ENCODE data around the gene STRA6. TPM values are rescaled to one million over a fixed set of nuclear protein-coding genes. Genes with fewer than 3 reads are reported as not detected.

STRA6 gene
- total and polyA plus RNA-seq, 2 donors (not counting 1 experiment from before 2014, with no cell fraction given): not detected

DNA sequence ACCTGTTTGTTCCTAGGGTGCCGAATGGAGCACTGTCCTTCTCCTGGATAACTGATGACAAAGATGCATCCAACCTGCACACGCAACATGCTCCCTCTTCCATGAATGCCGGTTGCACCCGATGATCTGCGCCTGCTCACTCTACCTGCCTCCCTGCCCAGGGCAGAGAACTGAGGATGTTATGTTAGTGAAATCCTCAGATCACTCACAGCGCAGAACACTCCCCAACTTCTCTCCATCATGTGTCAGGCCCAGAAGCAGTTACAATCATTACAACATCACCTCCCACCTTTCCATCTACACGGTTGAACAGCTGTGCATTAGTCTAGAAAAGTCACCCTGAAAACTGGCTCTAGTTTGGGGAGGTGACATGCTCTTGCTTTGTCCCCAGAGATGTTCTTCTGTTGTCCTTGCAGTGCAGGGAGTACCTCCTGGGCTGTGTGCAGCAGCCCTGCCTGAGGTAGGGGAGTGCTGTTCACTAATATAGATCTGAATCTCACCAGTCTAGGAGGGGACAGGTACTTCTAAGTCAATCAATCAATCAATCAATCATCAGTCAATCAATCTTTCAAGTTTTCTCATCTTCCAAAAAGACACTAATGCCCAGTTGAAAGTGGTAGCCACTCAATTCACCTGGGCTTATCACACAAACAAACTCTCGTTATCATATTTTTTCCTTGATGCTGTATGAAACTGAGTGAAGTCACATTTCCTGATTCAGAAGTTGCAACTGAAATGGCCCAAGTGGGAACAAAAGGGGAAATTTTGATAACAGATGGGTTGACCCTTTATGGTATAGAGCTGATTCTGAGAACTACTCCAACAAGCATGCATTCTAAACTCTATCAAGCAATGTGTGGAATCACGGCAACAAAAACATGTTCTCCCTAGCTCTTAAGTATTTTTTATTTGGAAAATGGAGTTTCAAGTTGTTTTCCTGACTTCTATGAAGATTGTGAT lies 44.4 kb downstream of the STRA6 start:
- Histone ChIP-seq H3K27ac (ENCODE audit: low read length in 2 of 2) (no peak overlapping the region), H3K79me2 (ENCODE audit: control insufficient read depth, insufficient read depth, low read length) (no peaks in the 10 kb centered on the region), H3K9me3 (ENCODE audit: control extremely low read depth in 1 of 3, control insufficient read depth in 2 of 3, insufficient read depth in 1 of 3, low read length in 2 of 3) (no peaks in the 10 kb centered on the region), H3K4me3 (ENCODE audit: control extremely low read depth in 1 of 5, extremely low read depth in 1 of 5, insufficient read depth in 1 of 5, low read depth in 2 of 5, low read length in 4 of 5) (no peak overlapping the region), H4K20me1 (ENCODE audit: control insufficient read depth, insufficient read depth, low read length, poor library complexity, severe bottlenecking) (no peaks in the 10 kb centered on the region), H2AFZ (ENCODE audit: insufficient read depth, low read depth, low read length, poor library complexity, severe bottlenecking) (no peak overlapping the region), H3K4me1 (ENCODE audit: control insufficient read depth in 2 of 2, insufficient read depth in 2 of 2, low read length in 2 of 2) (peaks cover 0 to 5% of the 10 kb centered on the region in 2 donors), H3K27me3 (replicated peaks in 1 of 4; ENCODE audit: control extremely low read depth in 1 of 4, control insufficient read depth in 3 of 4, insufficient read depth in 4 of 4, low read length in 3 of 4) (peaks cover 0 to 8% (median 2%) of the 10 kb centered on the region in 4 experiments), H3K4me2 (replicated peaks; ENCODE audit: low read depth, low read length, poor library complexity, severe bottlenecking) (no peak overlapping the region), H3K36me3 (replicated peaks in 1 of 2; ENCODE audit: control extremely low read depth in 1 of 2, control insufficient read depth in 1 of 2, extremely low read depth in 1 of 2, insufficient read depth in 2 of 2, low read length in 1 of 2) (no peaks in the 10 kb centered on the region), H3K9ac (ENCODE audit: low read length) (no peak overlapping the region)
- intact Hi-C loops (cut with micrococcal nuclease): no loop called here
- no peak overlapping the region for H3K4me3 Mint-ChIP-seq
- H3K27me3 Mint-ChIP-seq: peaks cover 29% of the 10 kb centered on the region
- H3K27ac Mint-ChIP-seq: no peak overlapping the region
- TF ChIP-seq EZH2 (IDR thresholded peaks at IDR 0.05; ENCODE audit: borderline replicate concordance, insufficient read depth, low read depth, low read length, poor library complexity, severe bottlenecking): no peak
- TF ChIP-seq, protein P1, sequence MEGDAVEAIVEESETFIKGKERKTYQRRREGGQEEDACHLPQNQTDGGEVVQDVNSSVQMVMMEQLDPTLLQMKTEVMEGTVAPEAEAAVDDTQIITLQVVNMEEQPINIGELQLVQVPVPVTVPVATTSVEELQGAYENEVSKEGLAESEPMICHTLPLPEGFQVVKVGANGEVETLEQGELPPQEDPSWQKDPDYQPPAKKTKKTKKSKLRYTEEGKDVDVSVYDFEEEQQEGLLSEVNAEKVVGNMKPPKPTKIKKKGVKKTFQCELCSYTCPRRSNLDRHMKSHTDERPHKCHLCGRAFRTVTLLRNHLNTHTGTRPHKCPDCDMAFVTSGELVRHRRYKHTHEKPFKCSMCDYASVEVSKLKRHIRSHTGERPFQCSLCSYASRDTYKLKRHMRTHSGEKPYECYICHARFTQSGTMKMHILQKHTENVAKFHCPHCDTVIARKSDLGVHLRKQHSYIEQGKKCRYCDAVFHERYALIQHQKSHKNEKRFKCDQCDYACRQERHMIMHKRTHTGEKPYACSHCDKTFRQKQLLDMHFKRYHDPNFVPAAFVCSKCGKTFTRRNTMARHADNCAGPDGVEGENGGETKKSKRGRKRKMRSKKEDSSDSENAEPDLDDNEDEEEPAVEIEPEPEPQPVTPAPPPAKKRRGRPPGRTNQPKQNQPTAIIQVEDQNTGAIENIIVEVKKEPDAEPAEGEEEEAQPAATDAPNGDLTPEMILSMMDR (IDR thresholded peaks at IDR 0.05): no peak
- H3K9me3 Mint-ChIP-seq (ENCODE audit: insufficient read depth): no peaks in the 10 kb centered on the region
- peaks cover 10% of the 10 kb centered on the region for H3K4me1 Mint-ChIP-seq
- CTCF ChIA-PET: no interaction called here
- WGBS (ENCODE audit: insufficient coverage): 100% methylated on average over 1 of the region's 9 CpGs
- POLR2A ChIA-PET: no interaction called here
- DNase-seq (no peak), ATAC-seq (ENCODE audit: low read depth) (no peak)
